OCI-LY7 (cell line): ENCODE results near the gene DPEP3. TPM values are rescaled to one million over a fixed set of nuclear protein-coding genes. Genes with fewer than 3 reads are reported as not detected.

Source experiments
- BruUV-seq: library from RNA; stranded (reverse); fragments of 400-500 nt; replicated peaks from 2 replicates; lab custom pipeline; 2021; lab: Mats Ljungman, UMichigan
- CTCF ChIA-PET: fragments of 300-600 bp; sonication (Branson Sonifier 250); formaldehyde crosslinking; loops from one replicate; lab custom pipeline; 2022; ENCODE audit warnings: antibody characterized with exemption; ENCODE audit not compliant: unreplicated experiment; lab: Charles Lee
- POLR2A ChIA-PET: fragments of 300-600 bp; sonication (Branson Sonifier 250); formaldehyde crosslinking; loops from one replicate; lab custom pipeline; 2022; ENCODE audit warnings: antibody characterized with exemption; lab: Charles Lee
- DNase-seq: peaks from one replicate; pipeline ENCODE4 v3.0.0-alpha.2; 2015; ENCODE audit warnings: low spot score
- H2AFZ ChIP-seq: fragments of 200-600 bp; sonication (generic), shearing (Covaris generic); 2 replicates; pipeline ENCODE4 v1.6.1; 2014; ENCODE audit warnings: mild to moderate bottlenecking, antibody characterized with exemption, low read length, moderate library complexity
- H3K27ac ChIP-seq: fragments of 200-600 bp; sonication (generic); 2 replicates; pipeline ENCODE4 v1.5.1; 2014; ENCODE audit warnings: mixed run types, low read depth, mild to moderate bottlenecking, moderate library complexity, low read length, inconsistent platforms; ENCODE audit not compliant: poor library complexity, severe bottlenecking
- H3K36me3 ChIP-seq: fragments of 200-600 bp; sonication (generic); 2 replicates; pipeline ENCODE4 v1.6.1; 2014; ENCODE audit warnings: mild to moderate bottlenecking, antibody characterized with exemption, low read length, moderate library complexity, mixed read lengths; ENCODE audit not compliant: insufficient read depth
- H3K4me1 ChIP-seq: fragments of 200-600 bp; sonication (generic); 2 replicates; pipeline ENCODE4 v1.5.1; 2014; ENCODE audit warnings: mild to moderate bottlenecking, low read length; ENCODE audit not compliant: insufficient read depth, poor library complexity, severe bottlenecking
- H3K4me2 ChIP-seq: fragments of 200-600 bp; sonication (generic); 2 replicates; pipeline ENCODE4 v1.6.1; 2014; ENCODE audit warnings: mild to moderate bottlenecking, low read length
- H3K4me3 ChIP-seq: fragments of 200-600 bp; sonication (generic); 2 replicates; pipeline ENCODE4 v1.5.1; 2014; ENCODE audit warnings: mild to moderate bottlenecking, low read depth, low read length; ENCODE audit not compliant: poor library complexity, severe bottlenecking
- H3K79me2 ChIP-seq: fragments of 200-600 bp; sonication (generic); 2 replicates; pipeline ENCODE4 v1.6.1; 2016; ENCODE audit warnings: low read depth, mild to moderate bottlenecking, low read length, moderate library complexity, mixed read lengths; ENCODE audit not compliant: insufficient read depth
- H3K9me2 ChIP-seq: fragments of 200-600 bp; sonication (generic); 2 replicates; pipeline ENCODE4 v1.6.1; 2016; ENCODE audit warnings: mild to moderate bottlenecking, low read length, mixed read lengths; ENCODE audit not compliant: insufficient read depth
- H3K9me3 ChIP-seq: fragments of 200-600 bp; sonication (generic); 2 replicates; pipeline ENCODE4 v1.6.1; 2014; ENCODE audit warnings: mild to moderate bottlenecking, mixed run types, low read length, mixed read lengths
- H4K20me1 ChIP-seq: fragments of 200-600 bp; sonication (generic); 2 replicates; pipeline ENCODE4 v1.6.1; 2014; ENCODE audit warnings: mild to moderate bottlenecking, antibody characterized with exemption, low read length, moderate library complexity, mixed read lengths; ENCODE audit not compliant: insufficient read depth
- EZH2phosphoT487 ChIP-seq: fragments of 200-600 bp; sonication (generic); IDR thresholded peaks from 2 replicates; pipeline ENCODE4 v1.6.1; 2018; ENCODE audit warnings: low read depth, borderline replicate concordance, mild to moderate bottlenecking, mixed run types, antibody characterized with exemption, low read length, moderate library complexity, mixed read lengths
- intact Hi-C: fragments of 100-400 bp; cut with micrococcal nuclease; formaldehyde crosslinking; loops from one replicate; pipeline ENCODE4 v1.10.0; 2022; ENCODE audit not compliant: unreplicated experiment
- total RNA-seq, 2 experiments: library from RNA; depleted of rRNA in 1 of 2; stranded (reverse); fragments of >200 nt in 1 of 2; shearing (Covaris generic) in 1 of 2; gene quantifications; 2 replicates each; pipeline ENCODE4 v1.2.3, GENCODE V29; 2014 to 2022
- TF ChIP-seq, protein P1 (sequence below): fragments of 200-600 bp; sonication (generic); conservative IDR thresholded peaks from 2 replicates; pipeline ENCODE4 v1.5.1; 2014; ENCODE audit warnings: mild to moderate bottlenecking, antibody characterized with exemption, low read length, moderate library complexity, mixed read lengths

DPEP3 gene
- total RNA-seq, 2 experiments from 2014 or later: not detected

DNA sequence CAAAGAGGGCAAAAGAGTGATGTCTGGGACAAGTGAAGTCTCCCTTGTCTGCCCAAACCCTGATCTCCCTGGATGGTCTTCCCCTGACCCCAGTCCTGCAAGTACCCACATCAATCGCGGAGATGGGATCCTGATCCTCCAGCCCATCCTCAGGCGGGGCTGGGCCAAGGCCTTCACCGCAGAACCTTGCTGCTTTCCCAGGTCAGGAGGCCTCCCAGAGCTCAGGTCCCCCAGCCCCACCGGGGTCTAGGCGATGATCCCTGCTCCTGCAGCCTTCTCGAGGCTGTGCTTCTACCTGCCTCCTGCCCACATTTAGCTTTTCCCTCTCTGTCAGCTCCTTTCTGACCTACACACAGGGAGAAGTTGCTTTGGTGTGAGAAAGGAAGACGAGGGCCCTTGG lies 18.2 kb downstream of the DPEP3 start:
- H3K9me3 ChIP-seq: no peaks in the 10 kb centered on the region
- ChIA-PET CTCF (no interaction called here), POLR2A (no interaction called here)
- no peaks in the 10 kb centered on the region for H3K9me2 ChIP-seq
- H3K4me2 ChIP-seq: no peak overlapping the region
- H4K20me1 ChIP-seq: no peaks in the 10 kb centered on the region
- no TSS peak for BruUV-seq
- no peak overlapping the region for H3K27ac ChIP-seq
- intact Hi-C loops: no loop called here
- no peak for DNase-seq
- H3K4me3 ChIP-seq: no peak overlapping the region
- H2AFZ ChIP-seq: no peak overlapping the region
- TF ChIP-seq, protein P1, sequence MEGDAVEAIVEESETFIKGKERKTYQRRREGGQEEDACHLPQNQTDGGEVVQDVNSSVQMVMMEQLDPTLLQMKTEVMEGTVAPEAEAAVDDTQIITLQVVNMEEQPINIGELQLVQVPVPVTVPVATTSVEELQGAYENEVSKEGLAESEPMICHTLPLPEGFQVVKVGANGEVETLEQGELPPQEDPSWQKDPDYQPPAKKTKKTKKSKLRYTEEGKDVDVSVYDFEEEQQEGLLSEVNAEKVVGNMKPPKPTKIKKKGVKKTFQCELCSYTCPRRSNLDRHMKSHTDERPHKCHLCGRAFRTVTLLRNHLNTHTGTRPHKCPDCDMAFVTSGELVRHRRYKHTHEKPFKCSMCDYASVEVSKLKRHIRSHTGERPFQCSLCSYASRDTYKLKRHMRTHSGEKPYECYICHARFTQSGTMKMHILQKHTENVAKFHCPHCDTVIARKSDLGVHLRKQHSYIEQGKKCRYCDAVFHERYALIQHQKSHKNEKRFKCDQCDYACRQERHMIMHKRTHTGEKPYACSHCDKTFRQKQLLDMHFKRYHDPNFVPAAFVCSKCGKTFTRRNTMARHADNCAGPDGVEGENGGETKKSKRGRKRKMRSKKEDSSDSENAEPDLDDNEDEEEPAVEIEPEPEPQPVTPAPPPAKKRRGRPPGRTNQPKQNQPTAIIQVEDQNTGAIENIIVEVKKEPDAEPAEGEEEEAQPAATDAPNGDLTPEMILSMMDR: no peak
- no peak for TF ChIP-seq EZH2phosphoT487
- H3K79me2 ChIP-seq: no peaks in the 10 kb centered on the region
- H3K36me3 ChIP-seq: no peaks in the 10 kb centered on the region
- H3K4me1 ChIP-seq: peaks cover 17% of the 10 kb centered on the region

DNA sequence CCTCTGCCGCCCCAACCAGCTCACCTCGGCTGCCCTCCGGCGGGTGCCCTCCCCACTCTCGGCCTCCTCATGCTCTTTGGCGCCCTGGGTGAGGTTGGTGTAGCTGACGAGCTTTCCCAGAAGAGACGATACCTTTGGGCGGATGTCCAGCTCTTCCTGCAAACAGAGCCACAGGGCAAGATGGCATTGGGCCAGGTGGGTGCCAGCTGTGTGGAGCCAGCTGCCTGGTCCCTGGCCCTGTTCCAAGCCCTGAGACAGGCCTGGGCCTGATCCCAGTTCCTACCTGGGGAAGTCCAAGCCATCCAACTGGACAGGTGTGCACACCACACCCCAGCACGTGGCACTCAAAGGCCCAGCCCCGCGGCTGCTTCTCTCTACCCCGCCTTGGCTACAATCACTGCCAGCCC lies 18.7 kb downstream of the DPEP3 start:
- Histone ChIP-seq H3K9me2 (no peaks in the 10 kb centered on the region), H3K4me1 (peaks cover 11% of the 10 kb centered on the region), H2AFZ (no peak overlapping the region), H3K36me3 (no peaks in the 10 kb centered on the region), H3K79me2 (no peaks in the 10 kb centered on the region), H3K27ac (no peak overlapping the region), H3K4me3 (no peak overlapping the region), H3K9me3 (no peaks in the 10 kb centered on the region), H3K4me2 (no peak overlapping the region), H4K20me1 (no peaks in the 10 kb centered on the region)
- intact Hi-C loops: no loop called here
- no peak for DNase-seq
- ChIA-PET CTCF (no interaction called here), POLR2A (no interaction called here)
- no TSS peak for BruUV-seq
- TF ChIP-seq, protein P1: no peak
- TF ChIP-seq EZH2phosphoT487: no peak

DNA sequence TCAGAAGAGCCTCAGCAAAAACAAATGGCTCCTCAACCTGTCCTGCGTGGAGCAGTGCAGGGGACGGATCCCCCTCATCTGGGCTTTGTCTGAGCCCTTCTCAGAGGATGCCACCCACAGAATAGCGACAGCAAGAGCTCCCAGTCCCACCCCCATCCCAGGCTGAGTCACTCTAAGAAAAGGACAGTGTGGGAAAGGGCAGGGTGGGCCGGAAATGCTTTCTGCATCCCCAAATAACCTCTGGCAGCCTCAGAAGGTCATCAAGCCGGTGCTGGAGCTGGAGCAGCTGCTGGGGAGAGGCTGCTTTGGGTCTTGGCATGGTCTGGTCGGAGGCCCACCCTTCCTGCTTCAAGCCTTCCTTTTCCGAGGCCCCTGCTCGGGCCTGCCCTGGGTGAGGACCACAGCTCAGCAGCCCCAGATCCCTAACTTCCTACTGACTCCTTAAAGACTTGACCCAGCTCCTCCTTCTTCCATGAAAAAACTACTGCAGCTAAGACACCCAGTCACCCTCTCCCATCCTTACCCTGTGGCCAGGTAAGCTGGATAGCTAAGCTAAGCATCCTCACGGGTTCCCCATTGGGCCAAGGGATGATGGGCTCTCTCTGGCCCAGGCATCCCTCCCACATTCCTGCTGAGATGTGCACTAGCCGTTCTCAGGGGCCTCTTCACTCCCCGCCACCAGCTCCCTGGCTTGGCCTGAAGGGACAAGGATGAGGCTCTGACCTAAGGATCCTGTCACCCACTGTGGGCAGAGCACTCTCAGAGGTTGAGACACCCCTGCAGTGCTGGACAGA lies 20.6 kb downstream of the DPEP3 start:
- no TSS peak for BruUV-seq
- CTCF ChIA-PET: no interaction called here
- H4K20me1 ChIP-seq: no peaks in the 10 kb centered on the region
- H2AFZ ChIP-seq: no peak overlapping the region
- no peaks in the 10 kb centered on the region for H3K9me2 ChIP-seq
- no peaks in the 10 kb centered on the region for H3K79me2 ChIP-seq
- H3K4me1 ChIP-seq: peaks cover under 1% of the 10 kb centered on the region
- H3K27ac ChIP-seq: no peak overlapping the region
- no peak overlapping the region for H3K4me2 ChIP-seq
- H3K9me3 ChIP-seq: no peaks in the 10 kb centered on the region
- intact Hi-C loops: no loop called here
- DNase-seq: no peak
- TF ChIP-seq, protein P1: no peak
- no peak for TF ChIP-seq EZH2phosphoT487
- POLR2A ChIA-PET: interaction anchor here (0.6 kb wide), 1 partner anchor 52 kb away, joined by 3 read pairs; no protein-coding TSS in a partner anchor
- H3K4me3 ChIP-seq: no peak overlapping the region
- H3K36me3 ChIP-seq: no peaks in the 10 kb centered on the region
